ENCODE results near the gene LEMD3.

DNA sequence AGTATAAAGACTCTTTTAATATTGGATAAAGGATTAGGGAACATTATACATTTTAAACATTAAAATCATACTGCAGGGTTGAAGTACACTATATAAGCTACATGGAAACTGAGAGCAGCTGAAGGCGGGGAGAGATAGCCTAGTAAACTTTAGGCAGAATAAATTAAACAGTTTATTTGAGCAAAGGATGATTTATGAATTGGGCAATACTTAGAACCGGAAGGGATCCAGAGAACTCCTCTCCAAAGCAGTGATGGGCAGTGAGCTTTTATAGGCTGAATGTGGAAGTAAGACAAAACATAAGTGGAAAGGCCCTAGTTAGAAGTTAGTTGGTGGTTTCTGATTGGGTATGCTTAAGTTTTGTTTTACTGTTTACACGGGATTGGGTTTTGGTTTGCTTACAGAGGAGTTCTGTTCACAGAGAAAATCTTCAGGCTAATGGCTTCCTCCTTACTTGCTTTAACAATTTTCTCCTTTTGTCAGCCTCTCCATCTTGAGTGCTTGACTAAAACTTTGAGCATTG is 18.9 kb downstream of the LEMD3 start:
- TF ChIP-seq, protein P1, sequence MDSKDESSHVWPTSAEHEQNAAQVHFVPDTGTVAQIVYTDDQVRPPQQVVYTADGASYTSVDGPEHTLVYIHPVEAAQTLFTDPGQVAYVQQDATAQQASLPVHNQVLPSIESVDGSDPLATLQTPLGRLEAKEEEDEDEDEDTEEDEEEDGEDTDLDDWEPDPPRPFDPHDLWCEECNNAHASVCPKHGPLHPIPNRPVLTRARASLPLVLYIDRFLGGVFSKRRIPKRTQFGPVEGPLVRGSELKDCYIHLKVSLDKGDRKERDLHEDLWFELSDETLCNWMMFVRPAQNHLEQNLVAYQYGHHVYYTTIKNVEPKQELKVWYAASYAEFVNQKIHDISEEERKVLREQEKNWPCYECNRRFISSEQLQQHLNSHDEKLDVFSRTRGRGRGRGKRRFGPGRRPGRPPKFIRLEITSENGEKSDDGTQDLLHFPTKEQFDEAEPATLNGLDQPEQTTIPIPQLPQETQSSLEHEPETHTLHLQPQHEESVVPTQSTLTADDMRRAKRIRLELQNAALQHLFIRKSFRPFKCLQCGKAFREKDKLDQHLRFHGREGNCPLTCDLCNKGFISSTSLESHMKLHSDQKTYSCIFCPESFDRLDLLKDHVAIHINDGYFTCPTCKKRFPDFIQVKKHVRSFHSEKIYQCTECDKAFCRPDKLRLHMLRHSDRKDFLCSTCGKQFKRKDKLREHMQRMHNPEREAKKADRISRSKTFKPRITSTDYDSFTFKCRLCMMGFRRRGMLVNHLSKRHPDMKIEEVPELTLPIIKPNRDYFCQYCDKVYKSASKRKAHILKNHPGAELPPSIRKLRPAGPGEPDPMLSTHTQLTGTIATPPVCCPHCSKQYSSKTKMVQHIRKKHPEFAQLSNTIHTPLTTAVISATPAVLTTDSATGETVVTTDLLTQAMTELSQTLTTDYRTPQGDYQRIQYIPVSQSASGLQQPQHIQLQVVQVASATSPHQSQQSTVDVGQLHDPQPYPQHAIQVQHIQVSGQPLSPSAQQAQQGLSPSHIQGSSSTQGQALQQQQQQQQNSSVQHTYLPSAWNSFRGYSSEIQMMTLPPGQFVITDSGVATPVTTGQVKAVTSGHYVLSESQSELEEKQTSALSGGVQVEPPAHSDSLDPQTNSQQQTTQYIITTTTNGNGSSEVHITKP (tag by site-specific recombination; IDR thresholded peaks at IDR 0.05) = no peak
- TF ChIP-seq, protein P2, sequence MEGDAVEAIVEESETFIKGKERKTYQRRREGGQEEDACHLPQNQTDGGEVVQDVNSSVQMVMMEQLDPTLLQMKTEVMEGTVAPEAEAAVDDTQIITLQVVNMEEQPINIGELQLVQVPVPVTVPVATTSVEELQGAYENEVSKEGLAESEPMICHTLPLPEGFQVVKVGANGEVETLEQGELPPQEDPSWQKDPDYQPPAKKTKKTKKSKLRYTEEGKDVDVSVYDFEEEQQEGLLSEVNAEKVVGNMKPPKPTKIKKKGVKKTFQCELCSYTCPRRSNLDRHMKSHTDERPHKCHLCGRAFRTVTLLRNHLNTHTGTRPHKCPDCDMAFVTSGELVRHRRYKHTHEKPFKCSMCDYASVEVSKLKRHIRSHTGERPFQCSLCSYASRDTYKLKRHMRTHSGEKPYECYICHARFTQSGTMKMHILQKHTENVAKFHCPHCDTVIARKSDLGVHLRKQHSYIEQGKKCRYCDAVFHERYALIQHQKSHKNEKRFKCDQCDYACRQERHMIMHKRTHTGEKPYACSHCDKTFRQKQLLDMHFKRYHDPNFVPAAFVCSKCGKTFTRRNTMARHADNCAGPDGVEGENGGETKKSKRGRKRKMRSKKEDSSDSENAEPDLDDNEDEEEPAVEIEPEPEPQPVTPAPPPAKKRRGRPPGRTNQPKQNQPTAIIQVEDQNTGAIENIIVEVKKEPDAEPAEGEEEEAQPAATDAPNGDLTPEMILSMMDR (tag by site-specific recombination; IDR thresholded peaks at IDR 0.05) = no peak
- TF ChIP-seq, protein P3, sequence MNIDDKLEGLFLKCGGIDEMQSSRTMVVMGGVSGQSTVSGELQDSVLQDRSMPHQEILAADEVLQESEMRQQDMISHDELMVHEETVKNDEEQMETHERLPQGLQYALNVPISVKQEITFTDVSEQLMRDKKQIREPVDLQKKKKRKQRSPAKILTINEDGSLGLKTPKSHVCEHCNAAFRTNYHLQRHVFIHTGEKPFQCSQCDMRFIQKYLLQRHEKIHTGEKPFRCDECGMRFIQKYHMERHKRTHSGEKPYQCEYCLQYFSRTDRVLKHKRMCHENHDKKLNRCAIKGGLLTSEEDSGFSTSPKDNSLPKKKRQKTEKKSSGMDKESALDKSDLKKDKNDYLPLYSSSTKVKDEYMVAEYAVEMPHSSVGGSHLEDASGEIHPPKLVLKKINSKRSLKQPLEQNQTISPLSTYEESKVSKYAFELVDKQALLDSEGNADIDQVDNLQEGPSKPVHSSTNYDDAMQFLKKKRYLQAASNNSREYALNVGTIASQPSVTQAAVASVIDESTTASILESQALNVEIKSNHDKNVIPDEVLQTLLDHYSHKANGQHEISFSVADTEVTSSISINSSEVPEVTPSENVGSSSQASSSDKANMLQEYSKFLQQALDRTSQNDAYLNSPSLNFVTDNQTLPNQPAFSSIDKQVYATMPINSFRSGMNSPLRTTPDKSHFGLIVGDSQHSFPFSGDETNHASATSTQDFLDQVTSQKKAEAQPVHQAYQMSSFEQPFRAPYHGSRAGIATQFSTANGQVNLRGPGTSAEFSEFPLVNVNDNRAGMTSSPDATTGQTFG (tag by site-specific recombination; IDR thresholded peaks at IDR 0.05; ENCODE audit: borderline replicate concordance) = no peak
- TF ChIP-seq, protein P4, sequence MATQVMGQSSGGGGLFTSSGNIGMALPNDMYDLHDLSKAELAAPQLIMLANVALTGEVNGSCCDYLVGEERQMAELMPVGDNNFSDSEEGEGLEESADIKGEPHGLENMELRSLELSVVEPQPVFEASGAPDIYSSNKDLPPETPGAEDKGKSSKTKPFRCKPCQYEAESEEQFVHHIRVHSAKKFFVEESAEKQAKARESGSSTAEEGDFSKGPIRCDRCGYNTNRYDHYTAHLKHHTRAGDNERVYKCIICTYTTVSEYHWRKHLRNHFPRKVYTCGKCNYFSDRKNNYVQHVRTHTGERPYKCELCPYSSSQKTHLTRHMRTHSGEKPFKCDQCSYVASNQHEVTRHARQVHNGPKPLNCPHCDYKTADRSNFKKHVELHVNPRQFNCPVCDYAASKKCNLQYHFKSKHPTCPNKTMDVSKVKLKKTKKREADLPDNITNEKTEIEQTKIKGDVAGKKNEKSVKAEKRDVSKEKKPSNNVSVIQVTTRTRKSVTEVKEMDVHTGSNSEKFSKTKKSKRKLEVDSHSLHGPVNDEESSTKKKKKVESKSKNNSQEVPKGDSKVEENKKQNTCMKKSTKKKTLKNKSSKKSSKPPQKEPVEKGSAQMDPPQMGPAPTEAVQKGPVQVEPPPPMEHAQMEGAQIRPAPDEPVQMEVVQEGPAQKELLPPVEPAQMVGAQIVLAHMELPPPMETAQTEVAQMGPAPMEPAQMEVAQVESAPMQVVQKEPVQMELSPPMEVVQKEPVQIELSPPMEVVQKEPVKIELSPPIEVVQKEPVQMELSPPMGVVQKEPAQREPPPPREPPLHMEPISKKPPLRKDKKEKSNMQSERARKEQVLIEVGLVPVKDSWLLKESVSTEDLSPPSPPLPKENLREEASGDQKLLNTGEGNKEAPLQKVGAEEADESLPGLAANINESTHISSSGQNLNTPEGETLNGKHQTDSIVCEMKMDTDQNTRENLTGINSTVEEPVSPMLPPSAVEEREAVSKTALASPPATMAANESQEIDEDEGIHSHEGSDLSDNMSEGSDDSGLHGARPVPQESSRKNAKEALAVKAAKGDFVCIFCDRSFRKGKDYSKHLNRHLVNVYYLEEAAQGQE (tag by site-specific recombination; IDR thresholded peaks at IDR 0.05) = no peak
- TF ChIP-seq ZNF324 (tag by site-specific recombination; IDR thresholded peaks at IDR 0.05) (no peak), ZBTB8A (tag by site-specific recombination; IDR thresholded peaks at IDR 0.05) (no peak), ZNF660 (tag by site-specific recombination; IDR thresholded peaks at IDR 0.05) (no peak), ZNF121 (tag by site-specific recombination; IDR thresholded peaks at IDR 0.05) (no peak)

All from HEK293 (cell line).